OCI-LY7 (cell line): Measurements from ENCODE around the gene NUP50. TPM values are rescaled to one million over a fixed set of nuclear protein-coding genes. Genes with fewer than 3 reads are reported as not detected.

Experiments used
- BruUV-seq: library from RNA; stranded (reverse); fragments of 400-500 nt; replicated peaks from 2 replicates; lab custom pipeline; 2021; lab: Mats Ljungman, UMichigan
- CTCF ChIA-PET: fragments of 300-600 bp; sonication (Branson Sonifier 250); formaldehyde crosslinking; loops from one replicate; lab custom pipeline; 2022; ENCODE audit warnings: antibody characterized with exemption; ENCODE audit not compliant: unreplicated experiment; lab: Charles Lee
- POLR2A ChIA-PET: fragments of 300-600 bp; sonication (Branson Sonifier 250); formaldehyde crosslinking; loops from one replicate; lab custom pipeline; 2022; ENCODE audit warnings: antibody characterized with exemption; lab: Charles Lee
- DNase-seq: peaks from one replicate; pipeline ENCODE4 v3.0.0-alpha.2; 2015; ENCODE audit warnings: low spot score
- H2AFZ ChIP-seq: fragments of 200-600 bp; sonication (generic), shearing (Covaris generic); 2 replicates; pipeline ENCODE4 v1.6.1; 2014; ENCODE audit warnings: mild to moderate bottlenecking, antibody characterized with exemption, low read length, moderate library complexity
- H3K27ac ChIP-seq: fragments of 200-600 bp; sonication (generic); 2 replicates; pipeline ENCODE4 v1.5.1; 2014; ENCODE audit warnings: mixed run types, low read depth, mild to moderate bottlenecking, moderate library complexity, low read length, inconsistent platforms; ENCODE audit not compliant: poor library complexity, severe bottlenecking
- H3K36me3 ChIP-seq: fragments of 200-600 bp; sonication (generic); 2 replicates; pipeline ENCODE4 v1.6.1; 2014; ENCODE audit warnings: mild to moderate bottlenecking, antibody characterized with exemption, low read length, moderate library complexity, mixed read lengths; ENCODE audit not compliant: insufficient read depth
- H3K4me1 ChIP-seq: fragments of 200-600 bp; sonication (generic); 2 replicates; pipeline ENCODE4 v1.5.1; 2014; ENCODE audit warnings: mild to moderate bottlenecking, low read length; ENCODE audit not compliant: insufficient read depth, poor library complexity, severe bottlenecking
- H3K4me2 ChIP-seq: fragments of 200-600 bp; sonication (generic); 2 replicates; pipeline ENCODE4 v1.6.1; 2014; ENCODE audit warnings: mild to moderate bottlenecking, low read length
- H3K4me3 ChIP-seq: fragments of 200-600 bp; sonication (generic); 2 replicates; pipeline ENCODE4 v1.5.1; 2014; ENCODE audit warnings: mild to moderate bottlenecking, low read depth, low read length; ENCODE audit not compliant: poor library complexity, severe bottlenecking
- H3K79me2 ChIP-seq: fragments of 200-600 bp; sonication (generic); 2 replicates; pipeline ENCODE4 v1.6.1; 2016; ENCODE audit warnings: low read depth, mild to moderate bottlenecking, low read length, moderate library complexity, mixed read lengths; ENCODE audit not compliant: insufficient read depth
- H3K9me2 ChIP-seq: fragments of 200-600 bp; sonication (generic); 2 replicates; pipeline ENCODE4 v1.6.1; 2016; ENCODE audit warnings: mild to moderate bottlenecking, low read length, mixed read lengths; ENCODE audit not compliant: insufficient read depth
- H3K9me3 ChIP-seq: fragments of 200-600 bp; sonication (generic); 2 replicates; pipeline ENCODE4 v1.6.1; 2014; ENCODE audit warnings: mild to moderate bottlenecking, mixed run types, low read length, mixed read lengths
- H4K20me1 ChIP-seq: fragments of 200-600 bp; sonication (generic); 2 replicates; pipeline ENCODE4 v1.6.1; 2014; ENCODE audit warnings: mild to moderate bottlenecking, antibody characterized with exemption, low read length, moderate library complexity, mixed read lengths; ENCODE audit not compliant: insufficient read depth
- EZH2phosphoT487 ChIP-seq: fragments of 200-600 bp; sonication (generic); IDR thresholded peaks from 2 replicates; pipeline ENCODE4 v1.6.1; 2018; ENCODE audit warnings: low read depth, borderline replicate concordance, mild to moderate bottlenecking, mixed run types, antibody characterized with exemption, low read length, moderate library complexity, mixed read lengths
- intact Hi-C: fragments of 100-400 bp; cut with micrococcal nuclease; formaldehyde crosslinking; loops from one replicate; pipeline ENCODE4 v1.10.0; 2022; ENCODE audit not compliant: unreplicated experiment
- total RNA-seq, 2 experiments: library from RNA; depleted of rRNA in 1 of 2; stranded (reverse); fragments of >200 nt in 1 of 2; shearing (Covaris generic) in 1 of 2; gene quantifications; 2 replicates each; pipeline ENCODE4 v1.2.3, GENCODE V29; 2014 to 2022
- TF ChIP-seq, protein P1 (sequence below): fragments of 200-600 bp; sonication (generic); conservative IDR thresholded peaks from 2 replicates; pipeline ENCODE4 v1.5.1; 2014; ENCODE audit warnings: mild to moderate bottlenecking, antibody characterized with exemption, low read length, moderate library complexity, mixed read lengths

The NUP50 gene
- total RNA-seq, 2 experiments from 2014 or later: 107 to 132 TPM

DNA sequence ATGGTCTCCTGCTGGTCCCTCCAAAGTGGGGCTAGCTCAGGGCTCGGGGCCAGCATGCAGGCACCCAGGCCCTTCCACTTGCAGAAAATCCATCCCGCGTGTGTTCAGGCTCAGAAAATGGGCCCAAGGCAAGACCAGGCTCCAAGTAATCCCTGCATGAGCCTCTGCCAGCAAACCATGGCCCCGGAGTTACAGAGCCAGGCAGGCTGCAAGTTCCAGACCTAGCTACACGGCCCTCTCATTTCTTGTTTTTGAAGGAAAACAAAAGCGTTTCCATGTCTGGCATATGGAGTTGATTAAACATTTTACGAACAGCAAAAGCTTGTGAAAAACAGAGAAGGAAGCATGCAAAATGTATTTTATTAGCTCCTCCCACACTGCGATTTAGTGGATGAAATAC, 47.3 kb downstream of the NUP50 start:
- ChIA-PET POLR2A (no interaction called here), CTCF (no interaction called here)
- H3K9me2 ChIP-seq: no peaks in the 10 kb centered on the region
- no peak overlapping the region for H3K4me3 ChIP-seq
- H3K27ac ChIP-seq: no peak overlapping the region
- H3K4me1 ChIP-seq: peaks cover 11% of the 10 kb centered on the region
- H2AFZ ChIP-seq: no peak overlapping the region
- no peak for DNase-seq
- peaks cover 5% of the 10 kb centered on the region; the same call in 1 of the 2 replicates for H4K20me1 ChIP-seq
- intact Hi-C loops: no loop called here
- peaks cover 35% of the 10 kb centered on the region for H3K79me2 ChIP-seq
- BruUV-seq: no TSS peak
- no peaks in the 10 kb centered on the region for H3K9me3 ChIP-seq
- TF ChIP-seq EZH2phosphoT487: no peak
- TF ChIP-seq, protein P1, sequence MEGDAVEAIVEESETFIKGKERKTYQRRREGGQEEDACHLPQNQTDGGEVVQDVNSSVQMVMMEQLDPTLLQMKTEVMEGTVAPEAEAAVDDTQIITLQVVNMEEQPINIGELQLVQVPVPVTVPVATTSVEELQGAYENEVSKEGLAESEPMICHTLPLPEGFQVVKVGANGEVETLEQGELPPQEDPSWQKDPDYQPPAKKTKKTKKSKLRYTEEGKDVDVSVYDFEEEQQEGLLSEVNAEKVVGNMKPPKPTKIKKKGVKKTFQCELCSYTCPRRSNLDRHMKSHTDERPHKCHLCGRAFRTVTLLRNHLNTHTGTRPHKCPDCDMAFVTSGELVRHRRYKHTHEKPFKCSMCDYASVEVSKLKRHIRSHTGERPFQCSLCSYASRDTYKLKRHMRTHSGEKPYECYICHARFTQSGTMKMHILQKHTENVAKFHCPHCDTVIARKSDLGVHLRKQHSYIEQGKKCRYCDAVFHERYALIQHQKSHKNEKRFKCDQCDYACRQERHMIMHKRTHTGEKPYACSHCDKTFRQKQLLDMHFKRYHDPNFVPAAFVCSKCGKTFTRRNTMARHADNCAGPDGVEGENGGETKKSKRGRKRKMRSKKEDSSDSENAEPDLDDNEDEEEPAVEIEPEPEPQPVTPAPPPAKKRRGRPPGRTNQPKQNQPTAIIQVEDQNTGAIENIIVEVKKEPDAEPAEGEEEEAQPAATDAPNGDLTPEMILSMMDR: no peak
- no peak overlapping the region for H3K4me2 ChIP-seq
- peaks cover 50% of the 10 kb centered on the region for H3K36me3 ChIP-seq

DNA sequence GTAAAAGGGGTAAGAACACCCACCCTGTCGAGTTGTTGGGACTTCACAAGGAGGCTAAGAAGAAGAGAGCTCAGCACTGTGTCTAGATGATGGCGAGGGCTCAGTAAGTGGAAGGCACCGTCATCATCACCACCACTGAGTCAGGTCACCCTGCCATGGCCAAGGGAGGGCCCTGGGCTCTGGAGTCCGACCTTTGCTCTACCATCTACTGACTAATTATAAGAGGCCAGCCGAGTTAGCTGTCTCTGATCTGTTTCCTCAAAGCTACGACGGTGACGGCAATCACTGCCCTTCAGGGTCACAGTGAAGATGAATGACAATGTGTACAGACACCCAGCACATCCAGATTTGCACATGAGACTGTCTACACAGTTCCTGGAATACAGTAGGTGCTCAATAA, 47.7 kb downstream of the NUP50 start:
- no peak for TF ChIP-seq EZH2phosphoT487
- TF ChIP-seq, protein P1: no peak
- peaks cover 11% of the 10 kb centered on the region for H3K4me1 ChIP-seq
- H3K27ac ChIP-seq: no peak overlapping the region
- H3K4me2 ChIP-seq: no peak overlapping the region
- H3K4me3 ChIP-seq: no peak overlapping the region
- intact Hi-C loops: no loop called here
- ChIA-PET POLR2A (no interaction called here), CTCF (no interaction called here)
- H3K9me2 ChIP-seq: no peaks in the 10 kb centered on the region
- H2AFZ ChIP-seq: no peak overlapping the region
- H3K79me2 ChIP-seq: peaks cover 37% of the 10 kb centered on the region
- BruUV-seq: no TSS peak
- no peaks in the 10 kb centered on the region for H3K9me3 ChIP-seq
- peaks cover 48% of the 10 kb centered on the region for H3K36me3 ChIP-seq
- H4K20me1 ChIP-seq: peaks cover 5% of the 10 kb centered on the region; the same call in 1 of the 2 replicates
- DNase-seq: no peak

DNA sequence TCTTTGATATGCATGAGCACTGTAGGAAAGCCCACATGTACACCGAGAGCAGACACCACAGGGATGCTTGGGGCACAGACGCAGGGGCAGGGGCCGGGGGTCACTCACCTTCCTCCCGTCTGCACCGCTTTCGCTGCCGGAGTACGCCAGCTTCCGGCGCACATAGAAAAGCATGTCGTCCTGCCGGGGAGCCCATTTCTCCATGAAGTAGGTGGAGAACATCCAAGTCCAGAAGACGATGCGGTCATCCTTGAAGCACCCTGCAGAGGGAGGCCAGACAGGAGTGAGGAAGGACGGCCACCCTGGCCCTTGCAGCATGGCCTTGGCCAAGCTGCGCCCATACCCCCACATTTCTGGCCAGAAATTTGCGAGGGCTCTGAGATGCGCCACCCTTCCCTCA, 48.1 kb downstream of the NUP50 start:
- intact Hi-C loops: no loop called here
- ChIA-PET POLR2A (no interaction called here), CTCF (no interaction called here)
- no peaks in the 10 kb centered on the region for H3K9me2 ChIP-seq
- H3K79me2 ChIP-seq: peaks cover 41% of the 10 kb centered on the region
- H4K20me1 ChIP-seq: peaks cover 5% of the 10 kb centered on the region; the same call in 1 of the 2 replicates
- no peak overlapping the region for H3K27ac ChIP-seq
- H3K4me2 ChIP-seq: no peak overlapping the region
- peaks cover 11% of the 10 kb centered on the region for H3K4me1 ChIP-seq
- H3K36me3 ChIP-seq: peaks cover 46% of the 10 kb centered on the region
- TF ChIP-seq, protein P1: no peak
- TF ChIP-seq EZH2phosphoT487: no peak
- no peak overlapping the region for H2AFZ ChIP-seq
- no peak overlapping the region for H3K4me3 ChIP-seq
- no TSS peak for BruUV-seq
- DNase-seq: no peak
- H3K9me3 ChIP-seq: no peaks in the 10 kb centered on the region
